HG03280 (cell line): ENCODE measurements around the gene ITGAX.

ENCODE experiments used
- ATAC-seq: cut with Tn5 transposase; IDR thresholded peaks from one replicate; pipeline ENCODE4 v1.9.1; 2021; ENCODE audit warnings: mild to moderate bottlenecking, moderate library complexity; ENCODE audit not compliant: unreplicated experiment

Gene ITGAX

GRCh38 chr16:31430380-31431052 lies 75.5 kb downstream of the ITGAX start:
- no peak for ATAC-seq
